ENCODE measurements around the gene ADGRL3.

Gene ADGRL3

DNA sequence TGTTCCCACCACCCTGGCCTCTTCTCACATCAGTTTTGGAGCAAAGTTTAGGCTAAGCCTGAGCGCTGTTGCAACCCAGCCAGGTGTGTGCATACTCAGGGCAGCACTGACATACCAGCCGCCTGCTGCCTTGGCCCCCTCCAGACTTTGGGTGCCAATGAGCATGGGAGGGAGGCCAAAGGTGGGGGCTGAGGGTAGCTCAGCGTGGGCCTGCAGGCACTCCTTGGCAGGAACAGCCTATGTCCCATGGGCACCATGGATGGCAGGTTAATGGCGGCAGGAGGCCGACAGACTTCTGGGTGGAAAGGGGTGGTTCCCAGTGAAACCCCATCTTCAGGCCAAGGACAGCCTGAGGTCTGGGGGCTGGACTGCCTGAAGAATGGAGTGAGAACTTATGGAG lies 462.2 kb downstream of the ADGRL3 start:
- H3K9me3 ChIP-seq (ENCODE audit: low read length), result no peaks in the 10 kb centered on the region
- TF ChIP-seq, protein P1, sequence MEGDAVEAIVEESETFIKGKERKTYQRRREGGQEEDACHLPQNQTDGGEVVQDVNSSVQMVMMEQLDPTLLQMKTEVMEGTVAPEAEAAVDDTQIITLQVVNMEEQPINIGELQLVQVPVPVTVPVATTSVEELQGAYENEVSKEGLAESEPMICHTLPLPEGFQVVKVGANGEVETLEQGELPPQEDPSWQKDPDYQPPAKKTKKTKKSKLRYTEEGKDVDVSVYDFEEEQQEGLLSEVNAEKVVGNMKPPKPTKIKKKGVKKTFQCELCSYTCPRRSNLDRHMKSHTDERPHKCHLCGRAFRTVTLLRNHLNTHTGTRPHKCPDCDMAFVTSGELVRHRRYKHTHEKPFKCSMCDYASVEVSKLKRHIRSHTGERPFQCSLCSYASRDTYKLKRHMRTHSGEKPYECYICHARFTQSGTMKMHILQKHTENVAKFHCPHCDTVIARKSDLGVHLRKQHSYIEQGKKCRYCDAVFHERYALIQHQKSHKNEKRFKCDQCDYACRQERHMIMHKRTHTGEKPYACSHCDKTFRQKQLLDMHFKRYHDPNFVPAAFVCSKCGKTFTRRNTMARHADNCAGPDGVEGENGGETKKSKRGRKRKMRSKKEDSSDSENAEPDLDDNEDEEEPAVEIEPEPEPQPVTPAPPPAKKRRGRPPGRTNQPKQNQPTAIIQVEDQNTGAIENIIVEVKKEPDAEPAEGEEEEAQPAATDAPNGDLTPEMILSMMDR (IDR thresholded peaks at IDR 0.05; ENCODE audit: low read length), result no peak
- no peak for TF ChIP-seq EZH2 (IDR thresholded peaks at IDR 0.05; ENCODE audit: borderline replicate concordance, low read length)
- no peaks in the 10 kb centered on the region for H3K79me2 ChIP-seq (ENCODE audit: insufficient read depth, low read length)
- H3K27me3 ChIP-seq (ENCODE audit: insufficient read depth, low read length), result no peaks in the 10 kb centered on the region
- no peaks in the 10 kb centered on the region for H4K20me1 ChIP-seq (ENCODE audit: insufficient read depth, low read length)
- no peaks in the 10 kb centered on the region for H3K36me3 ChIP-seq (ENCODE audit: insufficient read depth, low read length)
- H3K4me2 ChIP-seq (ENCODE audit: low read length), result no peak overlapping the region
- no peaks in the 10 kb centered on the region for H3F3A ChIP-seq (ENCODE audit: insufficient read depth, low read length)
- no peak overlapping the region for H3K9ac ChIP-seq (ENCODE audit: low read length)
- no peak overlapping the region for H2AFZ ChIP-seq (ENCODE audit: low read length)
- no peak overlapping the region for H3K27ac ChIP-seq (ENCODE audit: low read depth, low read length, poor library complexity, severe bottlenecking)
- H3K4me1 ChIP-seq (ENCODE audit: insufficient read depth, low read length, severe bottlenecking), result no peaks in the 10 kb centered on the region
- H3K4me3 ChIP-seq (ENCODE audit: low read depth, low read length, poor library complexity, severe bottlenecking), result no peak overlapping the region
- no peaks in the 10 kb centered on the region for H3K9me2 ChIP-seq (ENCODE audit: low read depth, low read length)

GRCh38 chr4:61663310-61663709 lies 463.2 kb downstream of the ADGRL3 start:
- H3K9me3 ChIP-seq (ENCODE audit: low read length), result no peaks in the 10 kb centered on the region
- H3K27me3 ChIP-seq (ENCODE audit: insufficient read depth, low read length), result no peaks in the 10 kb centered on the region
- TF ChIP-seq EZH2 (IDR thresholded peaks at IDR 0.05; ENCODE audit: borderline replicate concordance, low read length), result no peak
- TF ChIP-seq, protein P1 (IDR thresholded peaks at IDR 0.05; ENCODE audit: low read length), result no peak
- no peaks in the 10 kb centered on the region for H3K36me3 ChIP-seq (ENCODE audit: insufficient read depth, low read length)
- H3K4me1 ChIP-seq (ENCODE audit: insufficient read depth, low read length, severe bottlenecking), result no peaks in the 10 kb centered on the region
- no peaks in the 10 kb centered on the region for H3K79me2 ChIP-seq (ENCODE audit: insufficient read depth, low read length)
- H3F3A ChIP-seq (ENCODE audit: insufficient read depth, low read length), result no peaks in the 10 kb centered on the region
- H3K4me2 ChIP-seq (ENCODE audit: low read length), result no peak overlapping the region
- H3K9ac ChIP-seq (ENCODE audit: low read length), result no peak overlapping the region
- no peaks in the 10 kb centered on the region for H3K9me2 ChIP-seq (ENCODE audit: low read depth, low read length)
- no peaks in the 10 kb centered on the region for H4K20me1 ChIP-seq (ENCODE audit: insufficient read depth, low read length)
- H3K4me3 ChIP-seq (ENCODE audit: low read depth, low read length, poor library complexity, severe bottlenecking), result no peak overlapping the region
- H3K27ac ChIP-seq (ENCODE audit: low read depth, low read length, poor library complexity, severe bottlenecking), result no peak overlapping the region
- no peak overlapping the region for H2AFZ ChIP-seq (ENCODE audit: low read length)

GRCh38 chr4:61665649-61666048 lies 465.5 kb downstream of the ADGRL3 start:
- H3F3A ChIP-seq (ENCODE audit: insufficient read depth, low read length), result no peaks in the 10 kb centered on the region
- no peaks in the 10 kb centered on the region for H3K9me2 ChIP-seq (ENCODE audit: low read depth, low read length)

More at GRCh38 chr4:61665649-61666048, 465.5 kb downstream of the ADGRL3 start:
- TF ChIP-seq, protein P1 (IDR thresholded peaks at IDR 0.05; ENCODE audit: low read length), result no peak
- no peak for TF ChIP-seq EZH2 (IDR thresholded peaks at IDR 0.05; ENCODE audit: borderline replicate concordance, low read length)
- no peaks in the 10 kb centered on the region for H3K9me3 ChIP-seq (ENCODE audit: low read length)
- H3K9ac ChIP-seq (ENCODE audit: low read length), result no peak overlapping the region
- no peaks in the 10 kb centered on the region for H3K36me3 ChIP-seq (ENCODE audit: insufficient read depth, low read length)
- H3K4me1 ChIP-seq (ENCODE audit: insufficient read depth, low read length, severe bottlenecking), result no peaks in the 10 kb centered on the region
- H3K27ac ChIP-seq (ENCODE audit: low read depth, low read length, poor library complexity, severe bottlenecking), result no peak overlapping the region
- H2AFZ ChIP-seq (ENCODE audit: low read length), result no peak overlapping the region
- no peak overlapping the region for H3K4me2 ChIP-seq (ENCODE audit: low read length)
- no peaks in the 10 kb centered on the region for H4K20me1 ChIP-seq (ENCODE audit: insufficient read depth, low read length)
- no peaks in the 10 kb centered on the region for H3K79me2 ChIP-seq (ENCODE audit: insufficient read depth, low read length)
- no peaks in the 10 kb centered on the region for H3K27me3 ChIP-seq (ENCODE audit: insufficient read depth, low read length)
- H3K4me3 ChIP-seq (ENCODE audit: low read depth, low read length, poor library complexity, severe bottlenecking), result no peak overlapping the region

Measured in OCI-LY1 (cell line).